NCI-H2029 (cell line): ENCODE measurements around the gene DIP2B.
"Not testable (repeated sequence)": the region's sequence is repeated elsewhere in the genome, so short reads cannot be mapped to it uniquely, and the experiment has no call there.

Source experiments
- DNase-seq: peaks from one replicate; lab custom pipeline; 2025; lab: John Stamatoyannopoulos, UW

The DIP2B gene

DNA sequence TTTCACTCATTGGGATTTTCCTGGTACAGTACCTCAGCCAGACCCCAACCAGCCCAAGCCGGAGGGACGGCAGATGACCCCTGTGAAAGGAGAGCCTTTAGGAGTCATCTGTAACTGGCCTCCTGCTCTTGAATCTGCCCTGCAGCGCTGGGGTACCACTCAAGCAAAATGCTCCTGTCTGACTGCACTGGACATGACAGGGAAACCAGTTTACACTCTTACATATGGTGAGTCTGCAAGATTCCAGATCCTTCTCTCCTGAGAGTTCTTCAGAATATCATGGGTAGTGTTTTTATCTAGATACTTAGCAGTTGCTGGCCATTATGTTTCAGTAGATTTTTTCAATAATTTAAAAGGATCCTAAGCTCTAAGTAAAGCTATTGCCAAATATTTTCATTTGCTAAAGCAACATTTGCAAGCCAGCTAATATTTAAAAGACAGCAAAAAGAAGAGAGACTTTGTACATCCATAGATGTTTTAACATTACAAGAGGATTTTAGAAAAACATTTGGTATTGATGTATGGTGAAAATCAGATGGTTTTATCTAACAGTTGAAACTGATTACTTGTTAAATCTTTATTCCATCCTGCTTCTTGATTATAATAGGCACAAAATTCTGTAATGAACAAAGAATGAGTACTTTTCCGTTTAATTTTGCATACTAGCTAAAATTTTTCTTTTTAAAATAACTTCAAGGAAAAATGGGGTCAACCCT, 174.0 kb downstream of the DIP2B start:
- no peak for DNase-seq

DNA sequence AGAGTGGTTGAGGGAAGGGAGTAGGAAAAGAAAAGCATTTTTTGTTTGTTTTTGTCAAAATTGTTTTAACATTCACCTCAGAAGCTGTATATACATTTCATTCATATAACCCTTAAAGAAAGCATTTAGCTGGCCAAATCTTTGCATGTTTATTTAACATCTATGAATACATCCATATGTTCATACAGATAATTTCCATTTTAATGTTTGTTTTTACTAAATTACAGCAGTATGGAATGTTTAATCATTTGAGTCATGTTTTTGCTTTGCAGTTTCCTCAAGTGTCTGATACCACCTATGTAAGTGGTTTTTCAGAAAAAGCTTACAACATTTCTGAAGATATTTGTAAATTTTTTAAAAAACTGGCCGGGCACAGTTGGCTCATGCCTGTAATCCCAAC, 174.8 kb downstream of the DIP2B start:
- no peak for DNase-seq

DNA sequence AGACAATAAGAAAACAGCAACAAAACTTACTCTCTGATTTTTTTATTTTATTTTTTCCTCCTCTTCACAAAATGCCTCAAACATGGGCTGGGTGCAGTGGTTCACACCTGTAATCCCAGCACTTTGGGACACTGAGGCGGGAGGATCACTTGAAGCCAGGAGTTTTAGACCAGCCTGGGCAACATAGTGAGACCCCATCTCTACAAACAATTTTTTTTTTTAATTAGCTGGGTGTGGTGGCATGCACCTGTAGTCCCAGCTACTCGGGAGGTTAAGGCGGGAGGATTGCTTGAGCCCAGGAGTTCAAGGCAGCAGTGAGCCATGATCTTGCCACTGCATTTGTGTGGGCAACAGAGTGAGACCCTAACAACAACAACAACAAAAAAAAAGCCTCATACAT, 176.3 kb downstream of the DIP2B start:
- not testable (repeated sequence) for DNase-seq

DNA sequence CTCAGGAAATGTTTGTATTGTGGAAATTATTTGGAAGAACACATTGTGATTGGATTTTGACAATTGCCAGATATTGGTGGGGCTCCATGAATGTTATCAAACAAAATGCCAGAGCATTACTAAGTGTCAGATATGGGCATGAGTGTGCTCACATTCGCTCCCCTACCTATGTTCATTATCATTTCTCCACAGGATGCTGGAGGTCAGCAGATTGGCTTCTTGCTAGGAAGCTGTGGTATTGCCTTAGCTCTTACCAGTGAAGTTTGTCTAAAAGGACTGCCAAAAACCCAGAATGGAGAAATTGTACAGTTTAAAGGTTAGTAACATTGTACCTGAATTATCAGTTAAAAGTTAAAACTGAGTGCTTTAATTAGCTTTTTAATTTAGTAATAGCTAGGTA, 180.9 kb downstream of the DIP2B start:
- no peak for DNase-seq

DNA sequence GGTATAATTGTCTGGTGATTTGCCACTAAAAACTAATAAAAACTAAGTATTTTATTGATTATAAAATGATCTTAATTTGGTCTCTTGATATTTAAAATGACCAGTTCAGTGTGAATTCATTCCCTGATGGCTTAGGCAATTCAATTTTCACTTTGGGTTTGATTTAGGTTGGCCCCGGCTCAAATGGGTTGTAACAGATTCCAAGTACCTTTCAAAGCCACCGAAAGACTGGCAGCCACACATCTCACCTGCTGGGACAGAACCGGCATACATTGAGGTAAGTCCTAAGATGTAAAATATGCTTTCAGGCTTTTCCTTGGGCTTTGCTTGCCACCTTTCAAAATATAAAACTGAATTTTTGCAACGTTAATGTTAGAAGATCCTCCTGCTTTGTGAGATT, 181.6 kb downstream of the DIP2B start:
- DNase-seq: no peak

DNA sequence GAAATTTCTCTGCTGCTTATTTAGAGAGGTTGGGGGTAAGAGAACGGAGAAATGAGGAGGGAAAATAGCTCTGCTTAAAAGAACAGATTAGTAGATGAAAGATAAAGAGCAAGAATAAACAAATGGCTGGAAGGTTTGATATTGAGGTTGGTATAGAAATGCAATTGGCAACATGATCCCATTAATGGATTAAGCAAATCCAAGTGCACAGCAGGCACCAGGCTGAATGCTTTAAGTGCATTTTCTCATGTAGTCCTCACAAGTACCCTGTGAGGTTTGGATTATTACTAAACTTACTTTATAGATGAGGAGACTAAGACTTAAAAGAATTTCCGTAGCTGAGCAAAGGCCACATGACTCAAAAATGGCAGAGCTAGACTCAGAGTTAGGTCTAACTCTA, 182.2 kb downstream of the DIP2B start:
- DNase-seq: no peak

DNA sequence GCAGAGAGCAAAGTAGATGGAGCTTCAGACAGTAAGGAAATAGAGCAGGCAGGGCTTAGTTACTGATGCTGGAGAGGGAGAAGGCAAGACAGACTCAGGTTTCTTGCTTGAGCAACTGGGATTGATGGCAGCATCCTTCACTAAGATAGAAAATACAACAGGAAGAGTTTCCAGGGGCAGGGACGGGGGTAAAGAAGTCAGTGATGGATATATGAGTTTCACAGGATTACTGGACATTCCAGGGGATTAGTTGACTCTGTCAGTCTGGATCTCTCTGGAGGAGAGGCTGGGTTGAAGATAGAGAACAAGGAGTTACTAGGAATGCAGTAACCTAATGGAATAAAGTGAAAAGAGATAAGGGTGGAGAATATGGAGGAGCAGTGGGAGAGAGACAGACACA, 184.7 kb downstream of the DIP2B start:
- DNase-seq: no peak

DNA sequence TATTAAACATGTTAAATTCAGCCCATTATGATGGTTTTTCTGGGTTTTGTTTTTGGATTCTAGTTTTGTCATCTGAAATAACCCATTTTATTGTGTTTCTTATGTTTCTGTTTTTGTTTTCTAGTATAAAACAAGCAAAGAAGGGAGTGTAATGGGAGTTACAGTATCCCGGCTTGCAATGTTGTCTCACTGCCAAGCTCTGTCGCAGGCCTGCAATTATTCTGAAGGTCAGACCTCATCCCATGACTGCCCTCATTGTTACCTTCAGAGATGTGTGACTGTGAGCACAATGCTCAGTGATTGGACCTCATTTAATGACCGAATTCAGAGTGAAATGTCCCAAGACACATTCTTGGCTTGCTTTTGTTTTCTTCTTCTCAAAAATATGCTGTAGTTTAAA, 186.1 kb downstream of the DIP2B start:
- DNase-seq: peak; percentile 33

DNA sequence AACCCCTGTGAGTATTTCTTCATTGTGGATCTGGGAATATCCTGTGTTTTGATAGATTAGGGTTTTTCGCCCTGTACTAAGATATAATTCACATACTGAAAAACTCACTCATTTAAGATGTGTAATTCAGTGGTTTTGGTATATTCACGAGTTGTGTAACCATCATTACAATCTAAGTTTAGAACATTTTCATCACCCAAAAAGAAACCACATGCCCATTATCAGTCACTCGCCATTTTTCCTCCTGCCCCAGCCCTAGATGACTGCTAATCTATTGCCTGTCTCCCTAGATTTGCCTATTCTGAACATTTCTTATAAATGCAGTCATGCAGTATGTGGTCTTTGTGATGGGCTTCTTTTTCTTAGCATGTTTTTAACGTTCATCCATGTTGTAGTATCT, 191.2 kb downstream of the DIP2B start:
- no peak for DNase-seq

DNA sequence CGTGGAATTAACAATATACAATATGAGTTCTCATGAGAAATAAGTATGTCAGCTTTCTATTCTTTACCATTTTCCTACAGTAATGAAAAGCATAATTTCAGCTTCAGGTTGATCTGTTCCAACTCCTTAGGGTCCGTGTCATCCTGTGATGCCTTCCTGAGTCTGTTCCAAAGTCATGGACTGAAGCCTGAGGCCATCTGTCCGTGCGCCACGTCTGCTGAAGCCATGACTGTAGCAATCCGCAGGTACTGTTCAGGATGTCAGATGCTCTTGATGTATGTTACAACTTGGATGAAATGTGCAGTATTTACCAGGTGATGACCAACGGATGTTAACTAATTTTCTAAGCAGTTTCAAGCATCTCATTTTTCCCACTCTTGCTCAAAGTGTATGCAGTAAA, 192.1 kb downstream of the DIP2B start:
- DNase-seq: no peak

DNA sequence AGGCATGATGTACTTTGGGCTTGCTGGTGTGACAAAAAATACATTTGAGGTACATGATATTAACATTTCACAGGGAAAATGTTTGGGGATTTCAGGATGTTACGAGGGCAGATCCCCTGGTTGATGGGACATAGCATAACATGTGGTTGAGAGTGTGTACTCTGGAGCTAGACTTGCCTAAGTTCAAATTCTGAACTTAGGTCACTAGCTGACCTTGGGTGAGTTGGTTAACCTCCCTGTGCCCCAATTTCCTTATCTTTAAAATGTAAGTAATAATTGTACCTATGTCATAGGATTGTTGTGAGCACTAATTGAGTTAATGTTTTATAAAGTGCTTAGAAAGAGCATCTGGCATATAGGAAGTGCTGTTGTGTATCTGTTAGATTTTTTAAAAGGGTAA, 194.4 kb downstream of the DIP2B start:
- no peak for DNase-seq

DNA sequence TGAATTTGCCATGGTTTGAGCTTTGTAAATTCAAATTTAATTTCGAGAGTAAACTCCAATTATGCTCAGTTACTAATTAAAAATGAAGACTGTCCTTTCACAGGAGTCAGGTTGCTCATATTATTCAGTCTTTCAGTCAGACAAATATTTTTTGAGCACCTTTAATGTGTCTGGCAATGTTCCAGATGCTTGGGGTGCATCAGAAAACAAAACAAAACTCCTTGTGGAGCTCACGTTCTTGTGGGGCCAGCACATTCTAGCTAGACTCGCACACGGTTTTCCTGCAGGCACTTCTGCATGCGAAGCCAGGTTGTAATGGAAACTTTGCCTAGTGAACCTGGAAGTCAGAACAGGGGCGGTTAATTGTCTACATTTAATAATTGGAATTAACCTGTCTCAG, 195.2 kb downstream of the DIP2B start:
- peak; percentile 16 for DNase-seq

DNA sequence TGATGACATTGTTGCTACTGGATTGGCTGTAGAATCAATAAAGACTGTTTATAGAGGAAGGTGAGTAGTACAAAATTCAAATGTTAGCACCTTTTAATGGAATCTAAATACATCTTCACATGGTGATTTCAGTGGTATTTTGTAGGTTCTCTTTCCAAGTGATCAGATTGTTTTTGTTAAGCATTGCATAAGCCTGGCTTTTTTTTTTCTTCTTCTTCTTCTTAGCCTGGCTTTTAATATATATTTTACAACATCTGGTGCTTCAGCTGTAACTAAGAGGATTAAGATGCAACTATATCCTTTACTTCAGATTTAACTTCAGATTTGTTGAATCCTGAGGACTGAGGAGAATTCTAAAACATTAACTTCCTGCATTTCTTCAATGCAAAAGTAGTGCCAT, 201.8 kb downstream of the DIP2B start:
- no peak for DNase-seq

DNA sequence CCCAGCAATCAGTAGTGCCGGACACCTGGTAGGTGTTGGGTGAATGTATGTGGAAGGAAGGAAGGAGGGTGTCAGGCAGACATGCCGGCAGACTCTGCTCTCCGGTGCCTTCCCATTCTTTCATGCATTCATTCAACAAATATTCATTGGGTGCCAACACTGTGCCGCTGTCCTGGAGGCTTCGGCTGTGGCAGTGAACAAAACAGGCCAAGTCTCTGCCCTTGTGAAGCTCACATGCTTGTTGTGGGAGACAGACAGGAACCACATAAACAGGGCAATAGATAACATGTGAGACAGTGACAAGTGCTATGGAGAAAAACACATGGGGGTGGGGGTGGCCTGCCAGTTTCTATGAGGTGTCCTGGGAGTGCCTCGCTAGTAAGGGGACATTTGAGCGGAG, 202.6 kb downstream of the DIP2B start:
- no peak for DNase-seq

DNA sequence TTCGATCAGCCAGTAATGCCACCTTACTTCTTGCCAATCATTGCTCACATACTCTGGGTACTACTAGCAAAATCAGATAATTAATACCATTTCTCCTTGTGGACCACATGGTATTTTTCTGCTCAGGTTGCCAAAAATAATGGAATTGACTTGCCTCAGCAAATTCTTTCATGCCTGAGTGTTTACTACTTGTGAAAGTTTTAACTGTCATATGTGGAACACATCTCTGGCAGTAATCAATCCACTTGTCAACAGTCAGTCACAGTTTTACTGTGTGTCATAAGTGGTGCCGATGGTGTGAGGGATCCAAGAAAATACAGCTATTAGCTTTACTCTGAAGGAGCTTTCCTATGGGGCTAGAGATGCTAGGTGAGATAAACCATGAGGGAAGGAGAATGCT, 203.8 kb downstream of the DIP2B start:
- no peak for DNase-seq

DNA sequence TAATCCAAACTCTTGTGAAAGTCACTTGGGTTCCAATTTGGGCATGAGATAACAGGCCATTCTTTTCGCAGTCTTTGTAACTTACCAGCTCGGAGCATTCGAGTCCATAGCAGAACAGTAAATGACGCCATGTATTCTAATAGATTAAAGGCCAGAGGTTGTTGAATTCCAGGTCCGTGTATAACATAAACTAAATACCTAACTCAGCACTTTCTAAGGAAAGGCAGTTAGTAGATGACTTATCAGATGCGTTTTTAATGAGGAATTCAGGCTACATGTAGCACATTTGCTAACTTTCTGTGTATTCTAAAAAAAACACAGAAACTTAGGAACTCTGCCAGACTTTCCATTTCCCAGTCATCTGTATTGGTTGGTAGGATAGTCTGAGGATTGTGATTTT, 206.3 kb downstream of the DIP2B start:
- no peak for DNase-seq

DNA sequence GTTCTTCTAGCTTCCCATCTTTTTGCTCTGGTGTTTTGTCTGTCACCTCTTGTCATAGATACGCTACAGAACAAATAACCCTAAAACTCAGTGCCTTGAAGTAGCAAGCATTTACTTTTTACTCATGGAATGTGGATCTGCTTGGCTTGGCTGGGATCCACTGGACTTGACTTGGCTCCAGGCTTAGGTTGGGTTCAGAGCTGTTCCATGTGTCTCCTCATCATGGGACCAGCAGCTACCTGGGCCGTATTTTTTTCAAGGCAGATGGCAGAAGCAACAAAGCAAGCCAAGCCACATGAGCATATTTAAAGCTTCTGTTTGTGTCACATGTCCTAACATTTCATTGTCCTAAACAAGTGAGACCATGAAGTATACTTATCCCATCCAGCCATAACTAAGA, 210.4 kb downstream of the DIP2B start:
- no peak for DNase-seq

DNA sequence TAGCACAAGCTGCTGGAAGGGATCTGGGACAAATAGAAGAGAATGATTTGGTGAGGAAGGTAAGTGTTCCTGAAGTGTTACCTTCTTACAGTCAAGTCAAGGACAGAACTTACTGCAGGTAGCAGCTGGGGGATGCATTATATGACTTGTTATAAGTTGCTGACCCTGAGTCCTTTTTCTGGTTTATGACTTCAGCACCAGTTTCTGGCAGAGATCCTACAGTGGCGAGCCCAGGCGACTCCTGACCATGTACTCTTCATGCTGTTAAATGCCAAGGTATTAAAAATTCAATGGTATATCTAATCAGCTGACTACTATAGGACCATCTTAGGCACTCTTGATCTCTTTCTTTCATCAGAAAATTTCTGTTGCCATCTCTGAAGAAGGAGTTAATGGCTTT, 214.0 kb downstream of the DIP2B start:
- no peak for DNase-seq

DNA sequence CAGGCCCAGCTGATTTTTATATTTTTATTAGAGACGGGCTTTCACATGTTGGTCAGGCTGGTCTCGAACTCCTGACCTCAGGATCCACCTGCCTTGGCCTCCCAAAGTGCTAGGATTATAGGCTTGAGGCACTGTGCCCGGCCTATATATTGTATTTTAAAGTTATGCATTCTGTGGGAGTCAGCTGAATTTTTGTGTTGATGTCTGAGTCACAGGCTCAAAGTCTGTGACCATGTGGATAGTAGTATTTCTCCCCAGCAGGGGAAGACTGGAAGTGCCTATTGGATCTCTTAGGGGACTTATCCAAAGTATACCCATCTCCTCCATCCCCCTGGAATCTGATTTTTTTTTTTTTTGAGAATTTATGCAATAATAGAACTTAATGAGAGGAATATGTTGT, 215.3 kb downstream of the DIP2B start:
- no peak for DNase-seq

DNA sequence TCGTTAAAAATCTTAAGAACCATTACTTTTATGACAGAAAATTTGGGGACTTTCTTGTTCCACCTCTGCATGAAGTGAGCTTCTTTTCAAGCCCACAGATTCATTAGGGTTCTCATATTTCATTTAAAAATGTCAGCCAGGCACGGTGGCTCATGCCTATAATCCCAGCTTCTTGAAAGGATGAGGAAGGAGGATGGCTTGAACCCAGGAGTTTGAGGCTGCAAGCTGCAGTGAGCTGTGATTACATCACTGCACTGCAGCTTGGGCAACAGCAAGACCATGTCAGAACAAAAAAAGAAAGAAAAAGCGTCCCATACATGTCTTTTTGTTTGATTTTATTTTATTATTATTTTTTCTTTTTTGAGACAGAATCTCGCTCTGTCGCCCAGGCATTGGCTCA, 215.7 kb downstream of the DIP2B start:
- no peak for DNase-seq

DNA sequence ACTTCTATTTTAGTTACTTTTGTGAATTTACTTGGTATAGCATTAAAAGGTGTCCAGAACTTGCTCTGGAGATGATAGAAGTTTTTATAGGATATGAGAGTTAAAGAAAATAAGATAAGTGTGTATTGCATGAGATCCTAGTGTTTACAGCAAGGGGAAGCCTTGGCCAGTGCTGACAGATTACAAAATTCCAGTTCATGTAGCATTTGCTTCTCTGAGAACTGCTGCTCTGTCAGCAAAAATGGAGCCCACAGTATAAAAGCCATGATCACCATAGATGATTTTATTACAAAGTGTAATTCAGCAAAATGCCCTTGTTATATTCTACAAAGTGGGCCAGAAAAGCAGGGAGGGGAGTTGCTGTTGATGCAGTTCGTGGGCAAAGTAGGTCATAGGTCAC, 219.1 kb downstream of the DIP2B start:
- DNase-seq: no peak

DNA sequence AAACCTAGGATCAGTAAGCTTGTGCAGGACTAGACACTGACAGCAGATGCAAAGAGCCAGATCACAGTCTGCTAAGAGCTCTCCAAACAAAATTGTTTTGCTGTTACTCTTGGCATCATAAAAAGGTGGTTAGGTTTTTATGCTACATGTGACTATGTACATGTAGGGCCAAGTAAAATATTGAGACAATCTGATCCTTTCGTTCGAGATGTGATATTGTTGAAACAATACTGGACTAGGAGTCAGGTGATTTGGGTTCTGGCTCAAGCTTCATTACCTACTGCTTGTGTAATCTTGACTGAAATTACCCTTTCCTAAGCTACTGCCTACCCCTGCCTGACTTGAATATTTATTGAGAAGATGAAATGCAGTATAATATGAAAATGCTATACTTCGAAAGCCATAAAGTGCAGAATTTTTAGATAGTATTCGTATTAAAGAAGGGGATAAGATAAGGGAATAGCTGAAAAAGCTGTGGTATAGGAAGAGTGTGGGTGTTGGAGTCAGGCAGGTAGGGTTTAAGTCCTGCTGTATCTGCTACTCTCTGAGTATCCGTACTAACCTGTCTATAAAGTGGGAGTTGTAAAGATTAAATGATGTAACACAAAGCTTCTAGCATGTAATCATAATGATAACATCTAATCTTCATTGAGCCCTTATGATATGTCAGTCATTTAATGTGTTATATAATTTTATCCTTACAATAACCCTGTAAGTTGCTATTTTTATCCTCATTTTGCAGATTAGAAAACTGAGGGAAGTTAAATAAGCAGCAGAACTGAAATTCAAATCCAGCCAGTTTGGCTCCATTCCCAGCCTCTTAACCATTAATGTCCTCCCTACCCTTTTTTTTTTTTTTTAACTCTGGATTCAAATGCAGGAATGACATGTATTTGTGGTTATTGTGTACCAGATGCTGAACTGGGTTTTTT, 220.5 kb downstream of the DIP2B start:
- DNase-seq: peak; percentile 94

DNA sequence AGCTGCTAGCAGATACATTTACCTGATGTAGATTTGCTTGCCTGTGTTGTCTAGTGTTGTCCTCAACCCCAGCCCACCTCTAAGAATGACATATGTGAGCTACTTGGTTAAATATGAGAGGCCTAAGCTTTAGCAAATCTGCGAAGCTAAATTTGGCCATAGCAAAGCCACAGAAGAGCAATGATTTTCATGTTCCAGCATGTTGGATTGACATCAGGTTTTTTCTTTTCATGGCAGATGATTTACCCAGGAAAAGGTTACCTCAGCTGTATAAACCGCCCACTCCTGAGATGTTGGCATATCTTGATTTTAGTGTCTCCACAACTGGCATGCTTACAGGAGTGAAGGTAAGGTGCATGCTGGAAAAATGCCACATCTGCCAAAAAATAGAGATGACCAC, 222.7 kb downstream of the DIP2B start:
- DNase-seq: no peak

DNA sequence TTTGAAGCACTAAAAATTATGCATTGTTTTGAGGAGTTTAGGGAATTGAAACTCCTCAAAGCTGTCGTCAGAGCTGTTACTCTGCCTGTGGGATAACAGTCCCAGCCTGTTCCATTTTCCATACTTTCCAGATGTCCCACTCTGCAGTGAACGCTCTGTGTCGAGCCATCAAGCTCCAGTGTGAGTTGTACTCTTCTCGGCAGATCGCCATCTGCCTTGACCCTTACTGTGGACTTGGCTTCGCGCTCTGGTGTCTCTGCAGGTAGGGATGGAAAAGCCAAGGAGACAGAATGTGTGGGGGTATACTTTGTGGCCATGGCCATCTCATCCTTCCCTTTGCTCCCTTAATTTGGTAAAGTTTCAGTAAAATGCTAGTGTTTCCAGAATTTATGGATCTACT, 223.6 kb downstream of the DIP2B start:
- no peak for DNase-seq
